Activated T-cell treated with anti-CD3 and anti-CD28 coated beads, Interleukin-2, amount 50 U/mL, for 24 hours (primary cell): Measurements from ENCODE around the gene EPB41L3.
"Not testable (repeated sequence)": the region's sequence is repeated elsewhere in the genome, so short reads cannot be mapped to it uniquely, and the experiment has no call there.

Experiments
- DNase-seq: peaks from one replicate; pipeline ENCODE4 v3.0.0-alpha.2; 2020
- H3K27ac Mint-ChIP-seq: 2 replicates; pipeline ENCODE4 v1.8.0; 2020; ENCODE audit warnings: mild to moderate bottlenecking, mixed read lengths
- H3K27me3 Mint-ChIP-seq: 2 replicates; pipeline ENCODE4 v1.8.0; 2020; ENCODE audit warnings: mixed read lengths
- H3K36me3 Mint-ChIP-seq: 2 replicates; pipeline ENCODE4 v1.8.0; 2020; ENCODE audit warnings: low read depth, mixed read lengths
- H3K4me1 Mint-ChIP-seq: 2 replicates; pipeline ENCODE4 v1.8.0; 2020; ENCODE audit warnings: low read depth, mixed read lengths
- H3K4me3 Mint-ChIP-seq: 2 replicates; pipeline ENCODE4 v1.8.0; 2020; ENCODE audit warnings: mild to moderate bottlenecking, moderate library complexity, mixed read lengths
- H3K9me3 Mint-ChIP-seq: 2 replicates; pipeline ENCODE4 v1.8.0; 2020; ENCODE audit warnings: mixed read lengths

EPB41L3 gene

DNA sequence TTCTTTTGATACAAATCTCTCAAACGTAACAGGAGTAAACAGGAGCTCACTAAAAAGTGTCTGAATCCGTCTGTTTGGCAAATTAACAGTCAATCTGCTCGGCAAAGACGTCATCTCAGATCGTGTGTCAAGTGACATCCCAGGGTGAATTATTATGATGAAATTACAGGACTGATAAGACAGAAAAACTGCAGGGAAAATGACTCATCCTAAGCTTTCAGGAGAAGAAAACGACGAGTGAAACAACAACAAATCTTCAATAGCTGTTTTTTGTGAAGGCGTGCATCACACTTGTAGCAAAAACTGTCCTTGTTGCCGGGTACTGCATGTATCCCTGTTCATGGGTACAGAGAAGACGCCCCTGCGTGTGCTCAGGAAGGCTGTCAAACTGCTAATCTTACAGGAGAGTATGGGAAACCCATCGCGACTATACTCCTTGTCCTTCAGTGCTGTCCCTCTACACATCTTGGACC, 24.9 kb downstream of the EPB41L3 start:
- DNase-seq, result no peak
- no peaks in the 10 kb centered on the region for H3K36me3 Mint-ChIP-seq
- no peak overlapping the region for H3K4me3 Mint-ChIP-seq
- no peaks in the 10 kb centered on the region for H3K9me3 Mint-ChIP-seq
- H3K4me1 Mint-ChIP-seq, result peaks cover 7% of the 10 kb centered on the region
- H3K27ac Mint-ChIP-seq, result no peak overlapping the region
- H3K27me3 Mint-ChIP-seq, result peaks cover 3% of the 10 kb centered on the region

DNA sequence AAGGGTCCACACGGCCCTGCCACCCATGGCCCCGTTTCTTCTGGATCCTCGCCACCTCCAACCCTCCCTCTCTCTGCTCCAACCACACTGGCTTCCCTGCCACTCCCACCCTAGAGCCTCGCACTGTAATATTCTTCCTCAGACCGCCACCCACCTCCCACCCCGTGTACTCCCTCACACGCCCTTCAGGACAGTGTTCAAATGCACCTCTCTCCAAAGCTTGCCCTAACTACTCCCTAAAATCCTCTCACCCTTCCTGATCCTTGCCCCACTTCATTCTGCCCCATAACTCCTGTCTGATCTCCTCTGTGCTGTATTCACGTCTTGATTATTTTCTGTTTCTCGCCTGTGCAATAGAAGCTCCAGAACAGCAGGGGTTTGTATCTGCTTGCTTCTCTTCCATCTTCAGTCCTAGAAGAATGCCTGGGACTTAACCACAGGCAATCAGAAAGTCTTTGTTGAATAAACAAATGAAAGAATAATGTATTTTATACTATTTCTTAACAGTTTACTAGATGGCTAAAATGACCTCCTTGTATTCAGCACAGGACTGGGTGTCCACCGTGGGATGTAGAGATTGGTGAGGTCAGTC, 25.5 kb downstream of the EPB41L3 start:
- peaks cover 3% of the 10 kb centered on the region for H3K27me3 Mint-ChIP-seq
- H3K4me1 Mint-ChIP-seq, result peaks cover 7% of the 10 kb centered on the region
- no peaks in the 10 kb centered on the region for H3K9me3 Mint-ChIP-seq
- no peak for DNase-seq
- H3K4me3 Mint-ChIP-seq, result no peak overlapping the region
- no peak overlapping the region for H3K27ac Mint-ChIP-seq
- no peaks in the 10 kb centered on the region for H3K36me3 Mint-ChIP-seq

DNA sequence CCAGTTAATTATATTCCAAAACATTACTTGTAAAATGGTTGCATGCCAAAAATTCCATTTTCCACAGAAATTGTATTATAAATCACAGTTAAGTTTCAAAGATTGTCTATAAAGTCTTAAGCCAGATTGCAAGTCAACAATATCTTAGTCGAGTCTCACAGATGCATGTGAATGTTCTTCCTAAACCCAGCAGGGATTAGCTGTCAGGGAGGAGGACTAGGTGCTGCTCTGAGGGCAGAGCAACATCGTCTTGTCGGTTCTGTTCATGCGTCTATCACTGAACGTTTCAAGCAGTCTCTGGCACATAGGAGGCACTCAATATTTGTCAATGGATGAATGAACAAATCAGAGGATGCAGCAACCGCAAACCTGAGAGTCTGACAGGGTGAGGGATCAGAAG, 27.0 kb downstream of the EPB41L3 start:
- peaks cover 3% of the 10 kb centered on the region for H3K27me3 Mint-ChIP-seq

DNA sequence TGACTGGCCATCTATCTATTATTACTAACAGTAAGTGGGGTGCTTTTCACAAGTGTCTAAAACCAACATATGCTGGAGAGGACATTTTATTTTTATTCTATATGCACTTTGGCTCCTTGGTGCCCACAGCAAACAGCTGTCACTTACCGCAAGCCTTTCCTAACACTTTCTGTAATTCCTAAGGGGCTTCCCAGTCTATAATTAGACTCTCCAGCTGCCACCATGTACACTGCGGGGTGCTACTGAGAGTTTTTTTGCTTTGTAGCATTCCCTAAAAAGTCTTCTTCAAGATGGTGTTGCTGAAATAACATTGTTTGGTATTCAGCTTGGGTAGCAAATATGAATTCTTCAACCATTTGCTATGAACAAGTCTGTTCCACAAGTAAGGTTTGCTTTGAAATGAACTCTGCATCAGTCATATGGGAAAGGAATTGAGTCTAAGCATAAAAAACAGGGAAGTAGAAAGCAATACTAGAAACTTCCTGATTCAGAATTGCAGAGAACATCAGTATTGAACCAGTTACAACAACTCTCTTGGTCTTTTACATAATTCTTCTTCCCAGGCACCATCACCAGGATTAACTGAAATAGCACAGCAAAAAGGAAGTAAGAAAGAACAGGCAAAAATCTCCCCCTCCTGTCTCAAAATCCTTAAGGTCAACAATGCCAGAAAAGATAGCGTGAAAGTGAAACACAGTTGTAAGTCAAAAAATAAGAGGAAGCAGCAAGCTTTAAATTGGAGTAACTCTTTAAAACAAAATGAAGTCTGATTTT, 28.6 kb downstream of the EPB41L3 start:
- no peaks in the 10 kb centered on the region for H3K36me3 Mint-ChIP-seq
- no peak overlapping the region for H3K4me3 Mint-ChIP-seq
- H3K27me3 Mint-ChIP-seq, result peaks cover 6% of the 10 kb centered on the region
- H3K27ac Mint-ChIP-seq, result no peak overlapping the region
- no peak for DNase-seq
- H3K4me1 Mint-ChIP-seq, result peaks cover 7% of the 10 kb centered on the region
- H3K9me3 Mint-ChIP-seq, result no peaks in the 10 kb centered on the region

More for the DNA sequence above, 27.0 kb downstream of the EPB41L3 start:
- H3K36me3 Mint-ChIP-seq, result no peaks in the 10 kb centered on the region
- H3K9me3 Mint-ChIP-seq, result no peaks in the 10 kb centered on the region
- no peak overlapping the region for H3K27ac Mint-ChIP-seq
- no peak for DNase-seq
- H3K4me3 Mint-ChIP-seq, result no peak overlapping the region
- H3K4me1 Mint-ChIP-seq, result peaks cover 7% of the 10 kb centered on the region

DNA sequence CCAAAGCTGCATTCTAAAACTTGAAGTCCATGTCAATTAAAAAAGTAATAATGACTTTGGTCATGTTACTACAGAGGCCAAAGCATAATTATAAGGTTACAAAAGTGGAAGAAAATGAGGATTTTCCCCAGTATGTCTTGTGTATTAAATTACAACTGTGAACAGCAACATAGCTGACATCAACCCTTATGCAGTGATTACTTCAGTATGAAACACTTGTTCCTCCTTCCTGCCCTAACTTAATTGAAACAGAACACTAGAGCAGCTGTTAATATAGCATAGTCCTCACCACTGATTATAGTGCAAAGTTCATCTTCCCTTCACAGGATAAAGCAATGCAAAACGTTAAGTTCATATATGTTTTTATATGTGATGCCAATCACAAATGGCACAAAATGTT, 29.9 kb downstream of the EPB41L3 start:
- DNase-seq, result no peak
- H3K4me1 Mint-ChIP-seq, result peaks cover 7% of the 10 kb centered on the region
- no peak overlapping the region for H3K27ac Mint-ChIP-seq

DNA sequence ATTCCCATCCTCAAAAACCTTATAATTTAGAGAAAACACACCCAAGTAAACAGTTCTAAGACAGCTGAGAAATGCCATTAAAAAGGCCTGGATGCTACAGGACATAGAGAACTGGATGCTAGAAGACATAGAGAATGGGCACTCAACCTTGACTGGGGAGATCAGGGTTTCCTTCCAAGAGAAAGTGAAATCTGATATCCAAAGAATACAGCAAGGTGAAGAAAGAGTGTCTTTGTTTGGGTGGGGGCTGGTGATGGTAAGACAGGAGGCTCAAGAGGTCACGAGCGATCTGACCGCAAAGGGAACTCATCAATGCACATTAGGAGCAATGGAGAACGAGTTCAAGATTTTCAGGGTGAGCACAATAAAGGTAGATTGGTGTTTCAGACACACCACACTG, 31.6 kb downstream of the EPB41L3 start:
- DNase-seq, result no peak
- Mint-ChIP-seq H3K4me1 (peaks cover 7% of the 10 kb centered on the region), H3K9me3 (no peaks in the 10 kb centered on the region), H3K4me3 (no peak overlapping the region), H3K27ac (no peak overlapping the region), H3K36me3 (no peaks in the 10 kb centered on the region), H3K27me3 (peaks cover 9% of the 10 kb centered on the region)

More for the DNA sequence above, 29.9 kb downstream of the EPB41L3 start:
- Mint-ChIP-seq H3K36me3 (no peaks in the 10 kb centered on the region), H3K27me3 (peaks cover 3% of the 10 kb centered on the region), H3K9me3 (no peaks in the 10 kb centered on the region), H3K4me3 (no peak overlapping the region)

DNA sequence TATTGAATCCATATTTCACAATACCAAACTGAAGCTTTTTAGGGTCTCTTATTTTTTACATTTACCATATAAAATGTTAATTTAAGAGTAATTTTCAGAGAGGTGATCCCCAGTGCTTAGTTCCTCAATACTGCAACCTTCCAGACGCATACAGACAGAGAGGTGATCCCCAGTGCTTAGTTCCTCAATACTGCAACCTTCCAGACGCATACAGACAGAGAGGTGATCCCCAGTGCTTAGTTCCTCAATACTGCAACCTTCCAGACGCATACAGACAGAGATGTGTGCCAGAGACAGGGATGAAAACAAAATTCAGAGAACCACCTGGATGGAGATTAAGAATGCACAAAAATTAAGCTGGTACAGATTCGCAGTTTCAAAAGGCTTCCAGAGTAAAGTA, 32.3 kb downstream of the EPB41L3 start:
- H3K27ac Mint-ChIP-seq, H3K36me3 Mint-ChIP-seq: not testable (repeated sequence)

DNA sequence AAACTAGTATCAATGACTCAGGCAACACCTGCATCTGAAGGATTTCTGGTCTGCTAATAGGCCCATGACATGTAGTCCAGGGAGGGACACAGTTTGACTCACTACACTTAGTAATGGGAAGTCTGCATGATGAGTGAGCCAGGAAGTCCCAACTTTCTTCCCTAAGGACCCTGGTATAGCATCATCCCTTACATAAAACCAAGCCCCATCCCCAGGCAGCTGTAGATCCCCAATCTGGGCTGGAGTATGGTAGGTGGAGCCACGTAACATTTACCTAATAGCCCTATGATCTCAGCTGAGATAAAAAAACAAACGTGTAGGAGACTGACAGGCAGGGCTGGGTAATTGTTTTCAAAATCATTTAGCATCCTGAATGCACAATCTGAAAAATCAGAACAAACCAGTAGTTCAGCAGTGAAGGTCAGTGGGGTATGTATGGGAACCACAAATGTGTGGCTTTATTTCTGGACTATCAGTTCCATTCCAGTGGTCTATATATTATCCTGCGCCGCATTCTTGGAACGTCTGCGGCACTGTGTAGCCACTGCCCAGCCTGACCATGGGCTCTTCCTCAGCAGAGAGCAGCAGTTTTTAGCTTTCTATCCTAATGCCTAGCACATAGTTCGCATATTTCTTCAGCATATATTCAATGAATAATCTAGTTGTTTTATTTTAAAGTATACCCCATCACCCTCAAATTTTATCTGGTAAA, 33.5 kb downstream of the EPB41L3 start:
- no peak for DNase-seq
- peaks cover 20% of the 10 kb centered on the region for H3K27me3 Mint-ChIP-seq
- no peak overlapping the region for H3K27ac Mint-ChIP-seq
- H3K9me3 Mint-ChIP-seq, result no peaks in the 10 kb centered on the region
- H3K36me3 Mint-ChIP-seq, result no peaks in the 10 kb centered on the region
- no peak overlapping the region for H3K4me3 Mint-ChIP-seq
- H3K4me1 Mint-ChIP-seq, result peaks cover 2% of the 10 kb centered on the region

More for the DNA sequence above, 32.3 kb downstream of the EPB41L3 start:
- not testable (repeated sequence) for H3K4me1 Mint-ChIP-seq, H3K9me3 Mint-ChIP-seq, H3K4me3 Mint-ChIP-seq, DNase-seq
- H3K27me3 Mint-ChIP-seq, result peaks cover 12% of the 10 kb centered on the region

DNA sequence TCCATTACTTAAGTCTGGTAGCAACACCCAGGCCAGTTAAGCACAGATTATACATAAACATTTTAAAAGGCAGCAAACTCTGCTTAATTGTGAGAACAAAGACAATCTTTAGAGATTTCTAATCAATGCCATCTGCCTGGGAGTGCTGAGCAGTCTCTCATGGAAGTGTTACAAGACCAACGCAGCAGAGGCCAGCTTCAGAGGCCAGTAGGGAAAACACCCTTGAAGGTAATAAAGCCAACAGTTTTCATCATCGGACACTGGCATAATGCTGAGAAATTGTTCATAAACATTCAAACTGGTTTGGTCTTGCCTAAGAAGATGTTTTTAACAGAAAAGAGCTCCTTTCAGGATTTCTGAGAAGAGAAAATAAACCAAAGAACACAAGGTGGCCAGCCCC, 35.0 kb downstream of the EPB41L3 start:
- Mint-ChIP-seq H3K27ac (no peak overlapping the region), H3K4me1 (no peaks in the 10 kb centered on the region), H3K4me3 (no peak overlapping the region), H3K27me3 (peaks cover 20% of the 10 kb centered on the region), H3K36me3 (no peaks in the 10 kb centered on the region), H3K9me3 (no peaks in the 10 kb centered on the region)
- DNase-seq, result no peak

DNA sequence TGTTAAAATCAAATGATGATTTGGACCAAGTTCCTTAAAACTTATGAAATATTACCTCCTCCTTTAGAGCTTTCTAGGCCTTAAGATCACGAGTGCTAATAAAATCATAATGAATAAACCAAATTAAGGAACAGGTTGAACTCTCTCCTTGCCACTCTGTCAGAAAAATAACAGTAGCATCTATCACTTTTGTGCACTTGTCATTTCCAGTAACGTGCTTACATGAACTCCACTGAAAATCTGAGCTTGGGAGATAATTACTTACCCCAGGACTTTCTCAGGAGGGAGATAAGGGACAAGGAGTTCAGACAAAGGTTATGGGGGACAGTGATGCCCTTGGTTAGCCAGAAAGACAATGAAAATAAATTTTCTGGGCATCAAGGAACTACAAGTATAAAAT, 36.0 kb downstream of the EPB41L3 start:
- no peak overlapping the region for H3K4me3 Mint-ChIP-seq
- peaks cover 20% of the 10 kb centered on the region for H3K27me3 Mint-ChIP-seq
- no peaks in the 10 kb centered on the region for H3K4me1 Mint-ChIP-seq
- H3K27ac Mint-ChIP-seq, result no peak overlapping the region
- H3K9me3 Mint-ChIP-seq, result no peaks in the 10 kb centered on the region
- H3K36me3 Mint-ChIP-seq, result no peaks in the 10 kb centered on the region
- DNase-seq, result no peak

DNA sequence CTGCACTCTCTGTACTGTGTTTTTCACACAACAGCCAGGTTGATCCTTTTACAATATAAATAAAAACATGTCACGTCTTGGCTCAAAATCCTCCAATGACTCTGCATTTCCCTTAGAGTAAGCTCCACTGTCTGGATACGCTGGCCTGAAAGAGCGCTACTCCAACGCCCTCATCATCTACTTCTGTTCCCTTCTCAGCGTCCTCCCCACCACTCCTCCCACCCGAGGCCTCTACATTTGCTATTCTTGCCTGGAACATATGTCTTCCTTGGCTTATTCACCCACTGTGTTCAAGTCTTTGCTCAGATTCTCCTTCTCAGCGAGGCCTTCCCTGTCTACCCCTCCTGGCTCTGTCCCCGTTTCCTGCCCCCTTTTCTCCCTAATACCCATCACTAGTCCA, 37.6 kb downstream of the EPB41L3 start:
- DNase-seq, result no peak
- Mint-ChIP-seq H3K27ac (no peak overlapping the region), H3K4me1 (no peaks in the 10 kb centered on the region), H3K9me3 (no peaks in the 10 kb centered on the region), H3K36me3 (no peaks in the 10 kb centered on the region), H3K27me3 (peaks cover 20% of the 10 kb centered on the region), H3K4me3 (no peak overlapping the region)

DNA sequence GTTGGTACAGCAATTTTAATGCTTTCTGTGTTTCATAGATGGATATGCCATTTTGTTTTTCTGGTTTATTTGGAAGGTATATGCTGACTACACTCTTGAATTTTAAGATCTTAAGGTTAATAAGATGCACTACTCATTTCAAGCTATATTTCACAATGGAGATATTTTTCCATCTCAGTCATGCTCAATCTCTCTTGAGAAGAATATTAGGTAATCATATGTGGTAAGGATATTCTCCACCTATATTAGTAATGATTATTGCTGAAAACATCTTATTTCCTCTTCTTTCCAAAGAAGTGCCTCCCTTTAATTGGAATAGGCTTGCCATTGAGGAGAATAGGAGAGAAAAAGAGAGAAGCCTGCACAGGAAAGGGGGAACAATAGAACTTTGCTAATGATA, 40.1 kb downstream of the EPB41L3 start:
- no peaks in the 10 kb centered on the region for H3K36me3 Mint-ChIP-seq
- no peaks in the 10 kb centered on the region for H3K9me3 Mint-ChIP-seq
- peaks cover 4% of the 10 kb centered on the region for H3K4me1 Mint-ChIP-seq
- H3K4me3 Mint-ChIP-seq, result no peak overlapping the region
- no peak for DNase-seq
- H3K27ac Mint-ChIP-seq, result no peak overlapping the region
- peaks cover 19% of the 10 kb centered on the region for H3K27me3 Mint-ChIP-seq

DNA sequence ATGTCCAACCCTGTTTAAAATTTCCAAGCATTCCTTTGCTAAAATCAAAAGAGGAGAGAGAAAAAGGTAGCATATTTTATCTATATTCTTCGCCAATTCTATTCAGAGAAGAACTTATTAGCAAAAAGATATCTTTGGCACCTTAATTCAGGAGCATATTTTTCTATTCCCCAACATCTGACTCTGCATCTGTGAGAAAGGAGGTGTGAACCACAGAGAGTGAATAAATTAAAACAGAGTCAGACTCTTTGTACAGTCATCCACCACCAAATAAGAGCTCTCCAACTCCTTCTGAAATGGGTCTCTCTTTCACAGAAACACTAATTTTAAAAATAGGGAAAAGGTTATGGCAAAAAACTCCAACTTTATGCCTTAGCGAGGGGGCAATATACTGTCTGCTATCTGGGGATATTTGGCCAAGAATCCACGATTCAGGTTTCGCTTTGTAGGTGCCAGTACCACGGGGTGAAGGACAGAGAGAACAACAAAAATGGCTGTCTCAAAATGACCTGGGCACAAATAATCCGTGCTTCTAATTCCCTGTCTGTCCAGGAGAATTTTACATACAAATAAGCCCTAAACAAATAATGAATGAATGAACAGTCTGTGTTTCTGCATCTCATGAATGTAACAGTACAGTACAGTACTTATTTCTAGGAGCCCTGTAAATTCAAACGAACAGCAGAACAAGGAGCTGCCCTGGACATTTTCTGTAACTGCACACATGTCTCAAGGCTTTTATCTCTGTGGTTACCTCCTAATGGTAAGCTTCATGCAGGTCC, 43.4 kb downstream of the EPB41L3 start:
- Mint-ChIP-seq H3K4me3 (no peak overlapping the region), H3K4me1 (peaks cover 4% of the 10 kb centered on the region), H3K27me3 (peaks cover 3% of the 10 kb centered on the region), H3K27ac (no peak overlapping the region), H3K9me3 (no peaks in the 10 kb centered on the region), H3K36me3 (no peaks in the 10 kb centered on the region)
- no peak for DNase-seq

DNA sequence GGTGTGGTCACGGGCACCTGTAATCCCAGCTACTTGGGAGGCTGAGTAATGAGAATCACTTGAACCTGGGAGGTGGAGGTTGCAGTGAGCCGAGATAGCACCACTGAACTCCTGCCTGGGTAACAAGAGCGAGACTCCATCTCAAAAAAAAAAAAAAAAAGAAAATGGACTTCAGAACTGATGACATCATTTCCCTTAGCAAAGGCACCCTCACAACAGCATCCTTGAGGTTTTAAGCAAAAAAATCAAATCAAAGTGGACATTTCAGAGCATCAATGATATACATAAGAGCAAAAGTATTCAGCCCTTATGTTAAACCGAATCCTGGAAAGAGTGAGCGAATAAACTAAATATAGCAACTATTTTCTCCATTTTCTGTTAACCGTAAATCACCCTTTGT, 45.3 kb downstream of the EPB41L3 start:
- no peak for DNase-seq
- Mint-ChIP-seq H3K27me3 (peaks cover 6% of the 10 kb centered on the region), H3K9me3 (no peaks in the 10 kb centered on the region), H3K27ac (no peak overlapping the region), H3K4me3 (no peak overlapping the region), H3K4me1 (peaks cover 4% of the 10 kb centered on the region), H3K36me3 (no peaks in the 10 kb centered on the region)
